NK-92 (cell line): ENCODE measurements around the gene SLC16A3.
"Not testable (repeated sequence)": the region's sequence is repeated elsewhere in the genome, so short reads cannot be mapped to it uniquely, and the experiment has no call there.

Experiments used
- DNase-seq: peaks from one replicate; lab custom pipeline; 2025; ENCODE audit not compliant: unreplicated experiment; lab: John Stamatoyannopoulos, UW

The SLC16A3 gene

GRCh38 chr17:82245134-82246039 lies 16.5 kb downstream of the SLC16A3 start:
- no peak for DNase-seq

GRCh38 chr17:82246040-82246364 lies 17.2 kb downstream of the SLC16A3 start:
- DNase-seq, result no peak

- DNase-seq, result no peak
These were observed 17.7 kb downstream of the SLC16A3 start for GRCh38 chr17:82246365-82247181.

- DNase-seq, result no peak
These were observed 18.5 kb downstream of the SLC16A3 start for GRCh38 chr17:82247182-82247823.

GRCh38 chr17:82247856-82248671 lies 19.2 kb downstream of the SLC16A3 start:
- no peak for DNase-seq

GRCh38 chr17:82248815-82249674 lies 20.2 kb downstream of the SLC16A3 start:
- DNase-seq, result no peak

- DNase-seq, result no peak
These were observed 21.2 kb downstream of the SLC16A3 start for GRCh38 chr17:82249896-82250581.

GRCh38 chr17:82250868-82251500 lies 22.1 kb downstream of the SLC16A3 start:
- DNase-seq, result no peak

- DNase-seq, result no peak
These were observed 23.8 kb downstream of the SLC16A3 start for GRCh38 chr17:82252511-82253178.

- DNase-seq, result no peak
These were observed 24.3 kb downstream of the SLC16A3 start for GRCh38 chr17:82253179-82253544.

- not testable (repeated sequence) for DNase-seq
These were observed 25.3 kb downstream of the SLC16A3 start for GRCh38 chr17:82254096-82254495.

- not testable (repeated sequence) for DNase-seq
These were observed 25.9 kb downstream of the SLC16A3 start for GRCh38 chr17:82254746-82255145.

GRCh38 chr17:82255402-82255972 lies 26.6 kb downstream of the SLC16A3 start:
- DNase-seq, result no peak

GRCh38 chr17:82256242-82256885 lies 27.5 kb downstream of the SLC16A3 start:
- no peak for DNase-seq

GRCh38 chr17:82257473-82257872 lies 28.6 kb downstream of the SLC16A3 start:
- no peak for DNase-seq

- DNase-seq, result no peak
These were observed 29.7 kb downstream of the SLC16A3 start for GRCh38 chr17:82258555-82258954.
